ENCODE data around the gene E4F1. TPM values are rescaled to one million over a fixed set of nuclear protein-coding genes. Genes with fewer than 3 reads are reported as not detected.

Gene E4F1
- total and polyA plus RNA-seq, 2 donors (not counting 3 experiments of a cell fraction or from before 2014, with no cell fraction given): 28.6 to 32.7 TPM

GRCh38 chr16:2277466-2278271 is 54.3 kb downstream of the E4F1 start:
- ChIA-PET CTCF (no interaction called here), POLR2A (no interaction called here)
- Histone ChIP-seq H3K36me3 (ENCODE audit: control insufficient read depth in 2 of 2, extremely low read depth in 1 of 2, insufficient read depth in 2 of 2, low read length in 2 of 2) (peaks cover 0 to 5% of the 10 kb centered on the region in 2 experiments), H3K79me2 (ENCODE audit: control insufficient read depth, insufficient read depth, low read length) (no peaks in the 10 kb centered on the region), H3K27ac (ENCODE audit: insufficient read depth, low read depth, low read length) (no peak overlapping the region), H4K20me1 (replicated peaks; ENCODE audit: control insufficient read depth, extremely low read depth, insufficient read depth, low read length) (no peaks in the 10 kb centered on the region), H2AFZ (ENCODE audit: low read depth, low read length) (no peak overlapping the region), H3K4me1 (ENCODE audit: control insufficient read depth, extremely low read depth, insufficient read depth, low read length) (no peaks in the 10 kb centered on the region), H3K27me3 (ENCODE audit: control insufficient read depth in 2 of 2, insufficient read depth in 2 of 2, low read length in 2 of 2) (no peaks in the 10 kb centered on the region), H3K9me1 (replicated peaks; ENCODE audit: control insufficient read depth, extremely low read depth, insufficient read depth, low read length) (no peaks in the 10 kb centered on the region), H3K4me2 (ENCODE audit: insufficient read depth, low read length) (no peak overlapping the region), H3K9ac (replicated peaks; ENCODE audit: extremely low read depth, insufficient read depth, low read length) (no peak overlapping the region), H3K9me3 (replicated peaks; ENCODE audit: control insufficient read depth, insufficient read depth, low read length) (no peaks in the 10 kb centered on the region), H3K4me3 (replicated peaks in 1 of 3; ENCODE audit: insufficient read depth in 1 of 3, low read depth in 1 of 3, low read length in 3 of 3) (no peak overlapping the region)
- intact Hi-C loops (cut with micrococcal nuclease): no loop called here
- FAIRE-seq (no peak), DNase-seq (ENCODE audit: low read depth, low spot score) (no peak)
- no peak for TF ChIP-seq GATA2 (IDR thresholded peaks at IDR 0.05; ENCODE audit: insufficient read depth, insufficient read length, low read depth, low read length)
- no peak for TF ChIP-seq CTCF (IDR thresholded peaks at IDR 0.05; ENCODE audit: extremely low read depth in 1 of 2, insufficient read depth in 1 of 2, low read depth in 1 of 2, low read length in 2 of 2)
- no peak for TF ChIP-seq EZH2 (IDR thresholded peaks at IDR 0.05; ENCODE audit: borderline replicate concordance, low read depth, low read length, severe bottlenecking)
- TF ChIP-seq POLR2AphosphoS5 (IDR thresholded peaks at IDR 0.05; ENCODE audit: insufficient read depth, low read depth, low read length): no peak
- TF ChIP-seq MAX (IDR thresholded peaks at IDR 0.05; ENCODE audit: insufficient read depth, insufficient read length): no peak
- no peak for TF ChIP-seq FOS (IDR thresholded peaks at IDR 0.05; ENCODE audit: borderline replicate concordance, insufficient read depth, low read length)
- no peak for TF ChIP-seq POLR2A (IDR thresholded peaks at IDR 0.05; ENCODE audit: low read depth, low read length)
- TF ChIP-seq MYC (IDR thresholded peaks at IDR 0.05; ENCODE audit: low read depth, low read length): no peak
- no peak for TF ChIP-seq JUN (IDR thresholded peaks at IDR 0.05; ENCODE audit: borderline replicate concordance, insufficient read depth, insufficient read length, low read depth)
- BruUV-seq (replicated peaks): no TSS peak
- dilution Hi-C loops (cut with MboI; ENCODE audit: extremely low pct_ligation_motif_present, low sequenced_read_pairs): no loop called here

All from endothelial cell of umbilical vein (primary cell).